GM12878 (cell line): ENCODE results near the gene CREBRF. TPM values are rescaled to one million over a fixed set of nuclear protein-coding genes. Genes with fewer than 3 reads are reported as not detected.

Source experiments
- ATAC-seq: fragments of 200-7000 bp; cut with Tn5 transposase; 3 replicates; pipeline ENCODE4 v1.9.1; 2020; ENCODE audit warnings: mild to moderate bottlenecking, moderate library complexity
- BruUV-seq: library from RNA; stranded (reverse); fragments of 400-500 nt; replicated peaks from 2 replicates; lab custom pipeline; 2021; lab: Mats Ljungman, UMichigan
- CTCF ChIA-PET: fragments of 300-600 bp; sonication (Branson Sonifier 250); formaldehyde crosslinking; extraction: SDS; loops from one replicate; lab custom pipeline; 2021; ENCODE audit warnings: inconsistent platforms; lab: Yijun Ruan, JAX
- POLR2A ChIA-PET: fragments of 350-600 bp; formaldehyde crosslinking; extraction: SDS; loops from one replicate; lab custom pipeline; 2021; ENCODE audit warnings: inconsistent platforms; lab: Charles Lee
- RAD21 ChIA-PET: fragments of 300-600 bp; sonication (Branson Sonifier 250); formaldehyde crosslinking; loops from one replicate; lab custom pipeline; 2023; ENCODE audit warnings: antibody characterized with exemption; ENCODE audit not compliant: unreplicated experiment; lab: Charles Lee
- SMC1A ChIA-PET: fragments of 300-600 bp; sonication (Branson Sonifier 250); formaldehyde crosslinking; loops from one replicate; lab custom pipeline; 2023; ENCODE audit not compliant: unreplicated experiment, uncharacterized antibody; lab: Charles Lee
- DNase-seq: peaks from one replicate; pipeline ENCODE4 v3.0.0-alpha.2; 2011; ENCODE audit warnings: low read depth, low spot score
- FAIRE-seq: peaks from 3 replicates; lab custom pipeline; 2011; peaks lifted over from hg19 to GRCh38; lab: Jason Lieb, UNC
- H2AFZ ChIP-seq: 2 replicates; pipeline ENCODE4 v1.6.0; 2011; ENCODE audit warnings: low read depth, low read length, control low read depth; ENCODE audit not compliant: control insufficient read depth
- H3K27ac ChIP-seq: 2 replicates; pipeline ENCODE4 v1.5.1; 2011; ENCODE audit warnings: control low read depth; ENCODE audit not compliant: control insufficient read depth, insufficient read depth
- H3K27me3 ChIP-seq, 2 experiments: replicated peaks in 1 of 2; 2 replicates each; pipeline versions ENCODE4 v1.6.0 to v1.6.1; 2011; ENCODE audit warnings: low read length in 1 of 2; ENCODE audit not compliant: control insufficient read depth in 2 of 2, insufficient read depth in 2 of 2
- H3K36me3 ChIP-seq, 2 experiments: 2 replicates each; pipeline ENCODE4 v1.5.1; 2011; ENCODE audit warnings: low read length in 1 of 2; ENCODE audit not compliant: control insufficient read depth in 2 of 2, insufficient read depth in 2 of 2
- H3K4me1 ChIP-seq: 2 replicates; pipeline ENCODE4 v1.6.1; 2011; ENCODE audit warnings: mild to moderate bottlenecking, low read length, moderate library complexity, mixed read lengths; ENCODE audit not compliant: control insufficient read depth, insufficient read depth
- H3K4me2 ChIP-seq: 2 replicates; pipeline ENCODE4 v1.6.0; 2011; ENCODE audit warnings: control low read depth; ENCODE audit not compliant: control insufficient read depth, insufficient read depth
- H3K4me3 ChIP-seq: fragments of 200-600 bp; sonication (generic); 2 replicates; pipeline ENCODE4 v1.5.1; 2016
- H3K79me2 ChIP-seq: 2 replicates; pipeline ENCODE4 v1.6.0; 2011; ENCODE audit warnings: low read length; ENCODE audit not compliant: control insufficient read depth, insufficient read depth
- H3K9ac ChIP-seq: 2 replicates; pipeline ENCODE4 v1.8.0; 2011; ENCODE audit warnings: low read length, control low read depth, mixed read lengths; ENCODE audit not compliant: control insufficient read depth, insufficient read depth
- H3K9me3 ChIP-seq: replicated peaks from 3 replicates; pipeline ENCODE4 v1.5.1; 2011; ENCODE audit warnings: mild to moderate bottlenecking, low read length; ENCODE audit not compliant: control insufficient read depth, insufficient read depth
- H4K20me1 ChIP-seq: 2 replicates; pipeline ENCODE4 v1.6.0; 2011; ENCODE audit not compliant: control insufficient read depth, insufficient read depth
- BHLHE40 ChIP-seq, 2 experiments: fragments of 450-650 bp in 1 of 2; IDR thresholded peaks; 2 replicates each; pipeline ENCODE4 v1.6.1; 2011 to 2017; ENCODE audit warnings: low read depth in 2 of 2, borderline replicate concordance in 1 of 2, improper control_type of control experiment in 1 of 2, low read length in 1 of 2, mild to moderate bottlenecking in 1 of 2
- BRCA1 ChIP-seq: IDR thresholded peaks from 2 replicates; pipeline ENCODE4 v1.6.1; 2011; ENCODE audit warnings: low read depth, low read length, improper control_type of control experiment
- CHD2 ChIP-seq: IDR thresholded peaks from 2 replicates; pipeline ENCODE4 v1.6.1; 2011; ENCODE audit warnings: low read depth, low read length, improper control_type of control experiment, borderline replicate concordance
- LARP7 ChIP-seq: fragments of 450-650 bp; IDR thresholded peaks from 2 replicates; pipeline ENCODE4 v1.6.1; 2017; ENCODE audit warnings: mild to moderate bottlenecking
- NR2F1 ChIP-seq: fragments of 450-650 bp; conservative IDR thresholded peaks from 2 replicates; pipeline ENCODE4 v1.6.1; 2017; ENCODE audit warnings: mild to moderate bottlenecking
- PAX5 ChIP-seq: IDR thresholded peaks from 2 replicates; pipeline ENCODE4 v1.6.1; 2011; ENCODE audit warnings: low read depth, low read length, borderline replicate concordance
- PML ChIP-seq: IDR thresholded peaks from 2 replicates; pipeline ENCODE4 v1.6.1; 2012; ENCODE audit warnings: low read length, inconsistent platforms
- SREBF2 ChIP-seq: IDR thresholded peaks from 2 replicates; pipeline ENCODE4 v1.6.1; 2012; ENCODE audit warnings: mild to moderate bottlenecking, low read length
- WGBS: methylation state at CpG from one replicate; pipeline ENCODE4 v1.1.6; 2016; ENCODE audit warnings: low lambda C conversion rate; ENCODE audit not compliant: insufficient replicate concordance, insufficient coverage; ENCODE audit errors: missing lambda C conversion rate; 5-methylcytosine and 5-hydroxymethylcytosine counted together
- in situ Hi-C: fragments of 300-500 bp; cut with MboI; formaldehyde crosslinking; loops from 9 replicates; pipeline ENCODE4 v1.14.3; 2018; ENCODE audit warnings: mixed read lengths
- intact Hi-C: fragments of 100-400 bp; cut with micrococcal nuclease; formaldehyde crosslinking; loops from one replicate; pipeline ENCODE4 v1.14.2; 2022; ENCODE audit not compliant: unreplicated experiment
- polyA plus RNA-seq, 11 experiments: library from polyadenylated mRNA; depleted of rRNA in 4 of 11; unstranded in 6 of 11; stranded (reverse) in 5 of 11; fragments of >200 nt; fragmentation: Nextera tagmentation in 4 of 11; fragmentation: Illumina TruSeq in 1 of 11; extraction: Ambion mirVana in 4 of 11; extraction: Trizol in 1 of 11; gene quantifications; 1 replicate in 1 of 11; 2 replicates in 10 of 11; pipeline versions ENCODE4 v1.2.1 to v1.2.3, GENCODE V29; 2011 to 2016; ENCODE audit warnings: inconsistent platforms in 2 of 11, missing spikeins in 2 of 11, low read depth in 1 of 11
- total RNA-seq, 4 experiments: library from RNA; depleted of rRNA in 3 of 4; stranded (reverse); fragments of >200 nt in 3 of 4; fragmentation: Illumina TruSeq in 1 of 4; extraction: Trizol in 1 of 4; gene quantifications; 2 replicates each; pipeline versions ENCODE4 v1.2.1 to v1.2.3, GENCODE V29; 2013 to 2021
- TF ChIP-seq, protein P1 (sequence below): IDR thresholded peaks from 2 replicates; pipeline ENCODE4 v1.6.1; 2012; ENCODE audit warnings: low read depth, low read length, improper control_type of control experiment
- TF ChIP-seq, protein P2 (sequence below): fragments of 450-650 bp; IDR thresholded peaks from 2 replicates; pipeline ENCODE4 v1.6.1; 2017; ENCODE audit warnings: low read depth, mild to moderate bottlenecking, moderate library complexity
- TF ChIP-seq, protein P3 (sequence below): fragments of 450-650 bp; IDR thresholded peaks from 2 replicates; pipeline ENCODE4 v1.6.1; 2018; ENCODE audit warnings: mild to moderate bottlenecking, low read depth, moderate library complexity; ENCODE audit not compliant: partially characterized antibody
- TF ChIP-seq, protein P4 (sequence below): fragments of 150-350 bp; IDR thresholded peaks from 2 replicates; pipeline ENCODE4 v1.6.1; 2014; ENCODE audit warnings: mild to moderate bottlenecking, low read depth, low read length
- TF ChIP-seq, protein P5 (sequence below): fragments of 450-650 bp; IDR thresholded peaks from 2 replicates; pipeline ENCODE4 v1.6.1; 2017; ENCODE audit warnings: antibody characterized with exemption, mild to moderate bottlenecking, moderate library complexity

Gene CREBRF
- total and polyA plus RNA-seq, 10 of the 15 experiments (the other 5 are each of a cell fraction or from before 2014, with no cell fraction given): 1.2 to 12.7 (median 3.9) TPM

DNA sequence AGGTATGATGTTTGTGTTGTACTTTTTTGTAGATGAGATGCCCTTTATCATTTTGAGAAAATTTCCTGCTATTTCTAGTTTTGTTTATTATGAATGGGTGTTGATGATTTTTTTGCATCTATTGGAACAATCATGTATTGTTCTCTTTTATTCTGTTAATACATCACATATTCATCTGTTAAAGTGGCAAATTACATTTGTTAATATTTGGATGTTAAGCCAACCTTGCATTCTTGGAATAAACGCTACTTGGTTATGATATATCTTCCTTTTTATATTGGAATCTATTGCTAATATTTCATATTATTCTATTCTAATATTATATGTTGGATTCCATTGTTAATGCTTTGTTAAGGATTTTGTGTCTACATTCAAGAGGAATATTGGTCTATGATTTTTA is 63.6 kb downstream of the CREBRF start:
- H3K36me3 ChIP-seq: peaks cover 0 to 1% of the 10 kb centered on the region in 2 experiments; a peak in 1 of 4 replicates
- intact Hi-C loops: no loop called here
- no peaks in the 10 kb centered on the region for H3K27me3 ChIP-seq
- ChIA-PET SMC1A (no interaction called here), POLR2A (no interaction called here), CTCF (interaction anchor here (0.6 to 0.7 kb wide), 2 partner anchors 11 to 67 kb away, joined by 3 read pairs; no protein-coding TSS in a partner anchor), RAD21 (no interaction called here)
- H2AFZ ChIP-seq: no peak overlapping the region
- ATAC-seq: no peak
- FAIRE-seq: no peak
- no peak for DNase-seq
- H3K4me3 ChIP-seq: no peak overlapping the region
- no peaks in the 10 kb centered on the region; the same call in 2 of the 3 replicates for H3K9me3 ChIP-seq
- H3K79me2 ChIP-seq: no peaks in the 10 kb centered on the region
- no peak overlapping the region for H3K4me2 ChIP-seq
- no peak overlapping the region for H3K27ac ChIP-seq
- in situ Hi-C loops: no loop called here
- H3K4me1 ChIP-seq: no peaks in the 10 kb centered on the region
- H3K9ac ChIP-seq: no peak overlapping the region
- no TSS peak for BruUV-seq
- H4K20me1 ChIP-seq: no peaks in the 10 kb centered on the region
- WGBS: 100% methylated on average over 1 of the region's 1 CpG
- TF ChIP-seq LARP7: no peak
- TF ChIP-seq, protein P1, sequence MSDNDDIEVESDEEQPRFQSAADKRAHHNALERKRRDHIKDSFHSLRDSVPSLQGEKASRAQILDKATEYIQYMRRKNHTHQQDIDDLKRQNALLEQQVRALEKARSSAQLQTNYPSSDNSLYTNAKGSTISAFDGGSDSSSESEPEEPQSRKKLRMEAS: no peak
- TF ChIP-seq, protein P2, sequence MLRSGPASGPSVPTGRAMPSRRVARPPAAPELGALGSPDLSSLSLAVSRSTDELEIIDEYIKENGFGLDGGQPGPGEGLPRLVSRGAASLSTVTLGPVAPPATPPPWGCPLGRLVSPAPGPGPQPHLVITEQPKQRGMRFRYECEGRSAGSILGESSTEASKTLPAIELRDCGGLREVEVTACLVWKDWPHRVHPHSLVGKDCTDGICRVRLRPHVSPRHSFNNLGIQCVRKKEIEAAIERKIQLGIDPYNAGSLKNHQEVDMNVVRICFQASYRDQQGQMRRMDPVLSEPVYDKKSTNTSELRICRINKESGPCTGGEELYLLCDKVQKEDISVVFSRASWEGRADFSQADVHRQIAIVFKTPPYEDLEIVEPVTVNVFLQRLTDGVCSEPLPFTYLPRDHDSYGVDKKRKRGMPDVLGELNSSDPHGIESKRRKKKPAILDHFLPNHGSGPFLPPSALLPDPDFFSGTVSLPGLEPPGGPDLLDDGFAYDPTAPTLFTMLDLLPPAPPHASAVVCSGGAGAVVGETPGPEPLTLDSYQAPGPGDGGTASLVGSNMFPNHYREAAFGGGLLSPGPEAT: no peak
- TF ChIP-seq CHD2: no peak
- TF ChIP-seq, protein P3, sequence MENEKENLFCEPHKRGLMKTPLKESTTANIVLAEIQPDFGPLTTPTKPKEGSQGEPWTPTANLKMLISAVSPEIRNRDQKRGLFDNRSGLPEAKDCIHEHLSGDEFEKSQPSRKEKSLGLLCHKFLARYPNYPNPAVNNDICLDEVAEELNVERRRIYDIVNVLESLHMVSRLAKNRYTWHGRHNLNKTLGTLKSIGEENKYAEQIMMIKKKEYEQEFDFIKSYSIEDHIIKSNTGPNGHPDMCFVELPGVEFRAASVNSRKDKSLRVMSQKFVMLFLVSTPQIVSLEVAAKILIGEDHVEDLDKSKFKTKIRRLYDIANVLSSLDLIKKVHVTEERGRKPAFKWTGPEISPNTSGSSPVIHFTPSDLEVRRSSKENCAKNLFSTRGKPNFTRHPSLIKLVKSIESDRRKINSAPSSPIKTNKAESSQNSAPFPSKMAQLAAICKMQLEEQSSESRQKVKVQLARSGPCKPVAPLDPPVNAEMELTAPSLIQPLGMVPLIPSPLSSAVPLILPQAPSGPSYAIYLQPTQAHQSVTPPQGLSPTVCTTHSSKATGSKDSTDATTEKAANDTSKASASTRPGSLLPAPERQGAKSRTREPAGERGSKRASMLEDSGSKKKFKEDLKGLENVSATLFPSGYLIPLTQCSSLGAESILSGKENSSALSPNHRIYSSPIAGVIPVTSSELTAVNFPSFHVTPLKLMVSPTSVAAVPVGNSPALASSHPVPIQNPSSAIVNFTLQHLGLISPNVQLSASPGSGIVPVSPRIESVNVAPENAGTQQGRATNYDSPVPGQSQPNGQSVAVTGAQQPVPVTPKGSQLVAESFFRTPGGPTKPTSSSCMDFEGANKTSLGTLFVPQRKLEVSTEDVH: no peak
- TF ChIP-seq BRCA1: no peak
- no peak for TF ChIP-seq PML
- no peak for TF ChIP-seq SREBF2
- TF ChIP-seq NR2F1: no peak
- TF ChIP-seq, protein P4, sequence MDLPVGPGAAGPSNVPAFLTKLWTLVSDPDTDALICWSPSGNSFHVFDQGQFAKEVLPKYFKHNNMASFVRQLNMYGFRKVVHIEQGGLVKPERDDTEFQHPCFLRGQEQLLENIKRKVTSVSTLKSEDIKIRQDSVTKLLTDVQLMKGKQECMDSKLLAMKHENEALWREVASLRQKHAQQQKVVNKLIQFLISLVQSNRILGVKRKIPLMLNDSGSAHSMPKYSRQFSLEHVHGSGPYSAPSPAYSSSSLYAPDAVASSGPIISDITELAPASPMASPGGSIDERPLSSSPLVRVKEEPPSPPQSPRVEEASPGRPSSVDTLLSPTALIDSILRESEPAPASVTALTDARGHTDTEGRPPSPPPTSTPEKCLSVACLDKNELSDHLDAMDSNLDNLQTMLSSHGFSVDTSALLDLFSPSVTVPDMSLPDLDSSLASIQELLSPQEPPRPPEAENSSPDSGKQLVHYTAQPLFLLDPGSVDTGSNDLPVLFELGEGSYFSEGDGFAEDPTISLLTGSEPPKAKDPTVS: no peak
- TF ChIP-seq BHLHE40 (IDR thresholded peaks at IDR 0.05; ENCODE audit: borderline replicate concordance in 1 of 2, low read depth in 2 of 2, low read length in 1 of 2): no peak
- TF ChIP-seq, protein P5, sequence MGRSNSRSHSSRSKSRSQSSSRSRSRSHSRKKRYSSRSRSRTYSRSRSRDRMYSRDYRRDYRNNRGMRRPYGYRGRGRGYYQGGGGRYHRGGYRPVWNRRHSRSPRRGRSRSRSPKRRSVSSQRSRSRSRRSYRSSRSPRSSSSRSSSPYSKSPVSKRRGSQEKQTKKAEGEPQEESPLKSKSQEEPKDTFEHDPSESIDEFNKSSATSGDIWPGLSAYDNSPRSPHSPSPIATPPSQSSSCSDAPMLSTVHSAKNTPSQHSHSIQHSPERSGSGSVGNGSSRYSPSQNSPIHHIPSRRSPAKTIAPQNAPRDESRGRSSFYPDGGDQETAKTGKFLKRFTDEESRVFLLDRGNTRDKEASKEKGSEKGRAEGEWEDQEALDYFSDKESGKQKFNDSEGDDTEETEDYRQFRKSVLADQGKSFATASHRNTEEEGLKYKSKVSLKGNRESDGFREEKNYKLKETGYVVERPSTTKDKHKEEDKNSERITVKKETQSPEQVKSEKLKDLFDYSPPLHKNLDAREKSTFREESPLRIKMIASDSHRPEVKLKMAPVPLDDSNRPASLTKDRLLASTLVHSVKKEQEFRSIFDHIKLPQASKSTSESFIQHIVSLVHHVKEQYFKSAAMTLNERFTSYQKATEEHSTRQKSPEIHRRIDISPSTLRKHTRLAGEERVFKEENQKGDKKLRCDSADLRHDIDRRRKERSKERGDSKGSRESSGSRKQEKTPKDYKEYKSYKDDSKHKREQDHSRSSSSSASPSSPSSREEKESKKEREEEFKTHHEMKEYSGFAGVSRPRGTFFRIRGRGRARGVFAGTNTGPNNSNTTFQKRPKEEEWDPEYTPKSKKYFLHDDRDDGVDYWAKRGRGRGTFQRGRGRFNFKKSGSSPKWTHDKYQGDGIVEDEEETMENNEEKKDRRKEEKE: no peak
- no peak for TF ChIP-seq PAX5
